Tibial nerve (tissue), 4 donors: ENCODE measurements around the gene PRRT1B.

Experiments used
- CTCF ChIP-seq, 5 experiments: fragments of 200-600 bp in 3 of 5; fragments of 450-650 bp in 2 of 5; sonication (generic) in 3 of 5; IDR thresholded peaks; one replicate each; pipeline ENCODE4 v1.5.1; 2016 to 2019; ENCODE audit warnings: antibody characterized with exemption in 5 of 5, mild to moderate bottlenecking in 3 of 5, moderate library complexity in 2 of 5
- EP300 ChIP-seq, 2 donors: sonication (generic); formaldehyde crosslinking; IDR thresholded peaks; one replicate each; pipeline ENCODE4 v1.6.1; 2017; ENCODE audit warnings: antibody characterized with exemption in 2 of 2, mild to moderate bottlenecking in 1 of 2
- POLR2A ChIP-seq, 2 donors: fragments of 450-650 bp; IDR thresholded peaks; one replicate each; pipeline ENCODE4 v1.6.1; 2017; ENCODE audit warnings: antibody characterized with exemption in 2 of 2, mild to moderate bottlenecking in 2 of 2, moderate library complexity in 2 of 2

DNA sequence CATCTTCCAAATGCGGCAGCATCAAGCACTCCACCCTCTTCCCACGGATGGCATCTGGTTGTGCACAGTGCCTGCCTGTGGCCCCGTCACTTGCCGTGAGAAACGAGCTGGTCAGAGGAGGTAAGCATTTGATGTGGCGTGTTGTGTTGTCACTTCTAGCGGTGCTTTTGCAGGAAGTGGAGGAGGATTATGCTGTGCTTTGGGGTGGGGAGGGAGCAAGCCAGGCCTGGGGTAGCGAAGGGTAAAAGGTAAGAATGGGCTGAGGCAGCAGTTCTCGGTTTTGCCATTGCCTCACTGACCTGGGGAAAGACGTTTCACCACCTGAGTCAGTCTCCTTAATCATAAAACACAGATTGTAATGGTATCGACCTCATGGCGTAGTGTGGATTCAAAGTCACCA is 44.9 kb upstream of the PRRT1B start:
- TF ChIP-seq CTCF (IDR thresholded peaks at IDR 0.05) (no peak), EP300 (IDR thresholded peaks at IDR 0.05) (no peak), POLR2A (IDR thresholded peaks at IDR 0.05) (no peak)
